ENCODE data around the gene GAD2.

Gene GAD2

GRCh38 chr10:26243351-26243720, 26.8 kb downstream of the GAD2 start:
- Histone ChIP-seq H3K4me2 (ENCODE audit: low read length) (no peak overlapping the region), H2BK120ac (ENCODE audit: low read depth, low read length) (no peak overlapping the region), H2BK5ac (ENCODE audit: low read length) (no peak overlapping the region), H3K18ac (ENCODE audit: low read length) (no peak overlapping the region), H3K79me2 (ENCODE audit: control insufficient read depth, insufficient read depth, low read length) (no peaks in the 10 kb centered on the region), H2AK5ac (ENCODE audit: low read length) (no peak overlapping the region), H3K27ac (ENCODE audit: low read depth, low read length) (no peak overlapping the region), H4K5ac (ENCODE audit: low read length) (no peak overlapping the region), H3K9ac (ENCODE audit: low read length) (no peak overlapping the region), H3K79me1 (ENCODE audit: low read length) (no peaks in the 10 kb centered on the region), H3K56ac (ENCODE audit: low read length) (no peak overlapping the region), H3K27me3 (ENCODE audit: insufficient read depth, low read length, poor library complexity) (no peaks in the 10 kb centered on the region), H3K36me3 (ENCODE audit: control insufficient read depth, insufficient read depth, low read length) (no peaks in the 10 kb centered on the region), H3K4me3 (ENCODE audit: low read length) (no peak overlapping the region), H4K8ac (ENCODE audit: low read depth, low read length) (no peak overlapping the region), H3K4me1 (ENCODE audit: control insufficient read depth, low read depth, low read length) (peaks cover 5% of the 10 kb centered on the region), H3K23ac (ENCODE audit: low read length) (no peak overlapping the region), H2BK15ac (replicated peaks; ENCODE audit: low read depth) (no peak overlapping the region), H3K4ac (ENCODE audit: low read depth, low read length) (no peak overlapping the region)
- WGBS (ENCODE audit: extremely low coverage, insufficient coverage, low lambda C conversion rate), result no CpG with 5 or more reads among the region's 5 CpGs
- DNase-seq, result no peak

GRCh38 chr10:26249681-26250080, 33.1 kb downstream of the GAD2 start:
- DNase-seq, result no peak
- WGBS (ENCODE audit: extremely low coverage, insufficient coverage, low lambda C conversion rate), result no CpG with 5 or more reads among the region's 6 CpGs
- H3K27me3 ChIP-seq (ENCODE audit: insufficient read depth, low read length, poor library complexity), result no peaks in the 10 kb centered on the region
- H3K79me2 ChIP-seq (ENCODE audit: control insufficient read depth, insufficient read depth, low read length), result no peaks in the 10 kb centered on the region
- H2BK5ac ChIP-seq (ENCODE audit: low read length), result no peak overlapping the region
- peaks cover 5% of the 10 kb centered on the region for H3K4me1 ChIP-seq (ENCODE audit: control insufficient read depth, low read depth, low read length)
- no peak overlapping the region for H3K23ac ChIP-seq (ENCODE audit: low read length)
- no peak overlapping the region for H2BK15ac ChIP-seq (replicated peaks; ENCODE audit: low read depth)
- no peak overlapping the region for H3K27ac ChIP-seq (ENCODE audit: low read depth, low read length)
- no peak overlapping the region for H3K4me3 ChIP-seq (ENCODE audit: low read length)
- H3K56ac ChIP-seq (ENCODE audit: low read length), result no peak overlapping the region
- no peaks in the 10 kb centered on the region for H3K36me3 ChIP-seq (ENCODE audit: control insufficient read depth, insufficient read depth, low read length)
- H3K18ac ChIP-seq (ENCODE audit: low read length), result no peak overlapping the region
- H3K79me1 ChIP-seq (ENCODE audit: low read length), result no peaks in the 10 kb centered on the region
- H3K4ac ChIP-seq (ENCODE audit: low read depth, low read length), result no peak overlapping the region
- H4K5ac ChIP-seq (ENCODE audit: low read length), result no peak overlapping the region
- no peak overlapping the region for H3K9ac ChIP-seq (ENCODE audit: low read length)
- H4K8ac ChIP-seq (ENCODE audit: low read depth, low read length), result no peak overlapping the region
- no peak overlapping the region for H2BK120ac ChIP-seq (ENCODE audit: low read depth, low read length)
- H3K4me2 ChIP-seq (ENCODE audit: low read length), result no peak overlapping the region
- no peak overlapping the region for H2AK5ac ChIP-seq (ENCODE audit: low read length)

GRCh38 chr10:26251925-26252324, 35.4 kb downstream of the GAD2 start:
- no peaks in the 10 kb centered on the region for H3K79me2 ChIP-seq (ENCODE audit: control insufficient read depth, insufficient read depth, low read length)
- DNase-seq, result no peak
- H3K4me3 ChIP-seq (ENCODE audit: low read length), result no peak overlapping the region
- H3K4me2 ChIP-seq (ENCODE audit: low read length), result no peak overlapping the region
- H3K27me3 ChIP-seq (ENCODE audit: insufficient read depth, low read length, poor library complexity), result no peaks in the 10 kb centered on the region
- no peak overlapping the region for H3K56ac ChIP-seq (ENCODE audit: low read length)
- H2BK120ac ChIP-seq (ENCODE audit: low read depth, low read length), result no peak overlapping the region
- no peak overlapping the region for H2AK5ac ChIP-seq (ENCODE audit: low read length)
- peaks cover 5% of the 10 kb centered on the region for H3K4me1 ChIP-seq (ENCODE audit: control insufficient read depth, low read depth, low read length)
- H3K4ac ChIP-seq (ENCODE audit: low read depth, low read length), result no peak overlapping the region
- WGBS (ENCODE audit: extremely low coverage, insufficient coverage, low lambda C conversion rate), result no CpG with 5 or more reads among the region's 6 CpGs
- H3K27ac ChIP-seq (ENCODE audit: low read depth, low read length), result no peak overlapping the region
- H3K36me3 ChIP-seq (ENCODE audit: control insufficient read depth, insufficient read depth, low read length), result no peaks in the 10 kb centered on the region
- H2BK15ac ChIP-seq (replicated peaks; ENCODE audit: low read depth), result no peak overlapping the region
- H3K23ac ChIP-seq (ENCODE audit: low read length), result no peak overlapping the region
- no peak overlapping the region for H3K9ac ChIP-seq (ENCODE audit: low read length)
- no peaks in the 10 kb centered on the region for H3K79me1 ChIP-seq (ENCODE audit: low read length)
- no peak overlapping the region for H2BK5ac ChIP-seq (ENCODE audit: low read length)
- no peak overlapping the region for H3K18ac ChIP-seq (ENCODE audit: low read length)
- no peak overlapping the region for H4K5ac ChIP-seq (ENCODE audit: low read length)
- H4K8ac ChIP-seq (ENCODE audit: low read depth, low read length), result no peak overlapping the region

DNA sequence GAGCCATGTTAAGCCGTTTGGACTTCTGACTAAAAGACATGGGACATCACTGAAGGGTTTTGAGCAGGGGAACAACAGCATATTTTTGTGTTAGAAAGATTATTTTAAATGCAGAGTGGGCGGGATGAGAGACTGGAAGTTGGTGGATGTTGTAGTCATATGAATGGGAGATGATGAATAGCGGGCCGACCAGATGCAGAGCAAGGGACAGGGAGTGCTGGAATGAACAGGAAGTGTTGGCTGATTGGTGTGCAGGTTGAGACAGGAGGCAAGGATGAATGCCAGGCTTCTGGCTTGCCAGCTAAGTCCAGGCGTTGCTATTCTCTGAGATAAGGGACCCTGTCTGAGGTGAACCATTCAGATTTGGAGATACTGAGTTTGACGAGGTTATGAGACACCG, 38.0 kb downstream of the GAD2 start:
- H2BK15ac ChIP-seq (replicated peaks; ENCODE audit: low read depth), result no peak overlapping the region
- H3K4me1 ChIP-seq (ENCODE audit: control insufficient read depth, low read depth, low read length), result no peaks in the 10 kb centered on the region
- WGBS (ENCODE audit: extremely low coverage, insufficient coverage, low lambda C conversion rate), result no CpG with 5 or more reads among the region's 7 CpGs
- no peak overlapping the region for H3K27ac ChIP-seq (ENCODE audit: low read depth, low read length)
- no peak overlapping the region for H3K9ac ChIP-seq (ENCODE audit: low read length)
- H3K4me3 ChIP-seq (ENCODE audit: low read length), result no peak overlapping the region
- no peaks in the 10 kb centered on the region for H3K36me3 ChIP-seq (ENCODE audit: control insufficient read depth, insufficient read depth, low read length)
- no peak overlapping the region for H3K18ac ChIP-seq (ENCODE audit: low read length)
- DNase-seq, result no peak
- no peak overlapping the region for H4K5ac ChIP-seq (ENCODE audit: low read length)
- no peak overlapping the region for H2BK5ac ChIP-seq (ENCODE audit: low read length)
- no peaks in the 10 kb centered on the region for H3K79me1 ChIP-seq (ENCODE audit: low read length)
- H3K4me2 ChIP-seq (ENCODE audit: low read length), result no peak overlapping the region
- no peak overlapping the region for H3K56ac ChIP-seq (ENCODE audit: low read length)
- H3K79me2 ChIP-seq (ENCODE audit: control insufficient read depth, insufficient read depth, low read length), result no peaks in the 10 kb centered on the region
- no peak overlapping the region for H2BK120ac ChIP-seq (ENCODE audit: low read depth, low read length)
- H4K8ac ChIP-seq (ENCODE audit: low read depth, low read length), result no peak overlapping the region
- no peak overlapping the region for H3K23ac ChIP-seq (ENCODE audit: low read length)
- no peak overlapping the region for H2AK5ac ChIP-seq (ENCODE audit: low read length)
- H3K4ac ChIP-seq (ENCODE audit: low read depth, low read length), result no peak overlapping the region
- H3K27me3 ChIP-seq (ENCODE audit: insufficient read depth, low read length, poor library complexity), result no peaks in the 10 kb centered on the region

- H3K36me3 ChIP-seq (ENCODE audit: control insufficient read depth, insufficient read depth, low read length), result no peaks in the 10 kb centered on the region
- H3K27ac ChIP-seq (ENCODE audit: low read depth, low read length), result no peak overlapping the region
- DNase-seq, result no peak
- H4K5ac ChIP-seq (ENCODE audit: low read length), result no peak overlapping the region
- H3K23ac ChIP-seq (ENCODE audit: low read length), result no peak overlapping the region
- no peaks in the 10 kb centered on the region for H3K27me3 ChIP-seq (ENCODE audit: insufficient read depth, low read length, poor library complexity)
- H2BK15ac ChIP-seq (replicated peaks; ENCODE audit: low read depth), result no peak overlapping the region
- no peak overlapping the region for H2BK5ac ChIP-seq (ENCODE audit: low read length)
- no peak overlapping the region for H3K4me2 ChIP-seq (ENCODE audit: low read length)
- H3K18ac ChIP-seq (ENCODE audit: low read length), result no peak overlapping the region
- no peak overlapping the region for H2AK5ac ChIP-seq (ENCODE audit: low read length)
- H3K4ac ChIP-seq (ENCODE audit: low read depth, low read length), result no peak overlapping the region
- WGBS (ENCODE audit: extremely low coverage, insufficient coverage, low lambda C conversion rate), result no CpG with 5 or more reads among the region's 1 CpG
- no peak overlapping the region for H3K56ac ChIP-seq (ENCODE audit: low read length)
- H3K4me3 ChIP-seq (ENCODE audit: low read length), result no peak overlapping the region
- no peak overlapping the region for H2BK120ac ChIP-seq (ENCODE audit: low read depth, low read length)
- H3K79me1 ChIP-seq (ENCODE audit: low read length), result no peaks in the 10 kb centered on the region
- H3K9ac ChIP-seq (ENCODE audit: low read length), result no peak overlapping the region
- no peaks in the 10 kb centered on the region for H3K4me1 ChIP-seq (ENCODE audit: control insufficient read depth, low read depth, low read length)
- no peaks in the 10 kb centered on the region for H3K79me2 ChIP-seq (ENCODE audit: control insufficient read depth, insufficient read depth, low read length)
- no peak overlapping the region for H4K8ac ChIP-seq (ENCODE audit: low read depth, low read length)
These were observed 42.8 kb downstream of the GAD2 start for GRCh38 chr10:26259341-26259740.

DNA sequence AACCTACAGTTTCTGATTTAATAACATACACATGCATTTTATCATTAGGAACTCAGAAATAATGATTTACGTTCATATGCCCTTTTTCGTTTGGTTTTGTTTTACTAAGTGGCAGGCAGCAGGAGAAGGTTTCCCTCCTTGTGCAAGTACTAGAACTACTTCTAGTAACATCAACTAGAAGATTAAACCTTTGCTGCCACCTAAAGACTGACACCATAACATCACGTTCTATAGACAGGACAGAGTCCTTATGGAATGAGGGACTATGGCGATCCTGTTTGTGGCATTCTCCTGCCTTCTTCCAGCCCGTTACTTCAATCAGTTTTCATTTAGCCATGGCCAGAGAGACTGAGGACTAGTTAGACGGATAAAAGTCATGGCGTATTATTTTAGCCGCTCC, 53.2 kb downstream of the GAD2 start:
- H4K8ac ChIP-seq (ENCODE audit: low read depth, low read length), result no peak overlapping the region
- H4K5ac ChIP-seq (ENCODE audit: low read length), result no peak overlapping the region
- no peaks in the 10 kb centered on the region for H3K36me3 ChIP-seq (ENCODE audit: control insufficient read depth, insufficient read depth, low read length)
- H3K79me1 ChIP-seq (ENCODE audit: low read length), result no peaks in the 10 kb centered on the region
- no peaks in the 10 kb centered on the region for H3K4me1 ChIP-seq (ENCODE audit: control insufficient read depth, low read depth, low read length)
- H3K27me3 ChIP-seq (ENCODE audit: insufficient read depth, low read length, poor library complexity), result no peaks in the 10 kb centered on the region
- H3K18ac ChIP-seq (ENCODE audit: low read length), result no peak overlapping the region
- no peak overlapping the region for H3K4ac ChIP-seq (ENCODE audit: low read depth, low read length)
- H3K4me3 ChIP-seq (ENCODE audit: low read length), result no peak overlapping the region
- H3K56ac ChIP-seq (ENCODE audit: low read length), result no peak overlapping the region
- H3K23ac ChIP-seq (ENCODE audit: low read length), result no peak overlapping the region
- no peak overlapping the region for H3K9ac ChIP-seq (ENCODE audit: low read length)
- H2AK5ac ChIP-seq (ENCODE audit: low read length), result no peak overlapping the region
- H2BK15ac ChIP-seq (replicated peaks; ENCODE audit: low read depth), result no peak overlapping the region
- H3K27ac ChIP-seq (ENCODE audit: low read depth, low read length), result no peak overlapping the region
- no peak overlapping the region for H3K4me2 ChIP-seq (ENCODE audit: low read length)
- H2BK5ac ChIP-seq (ENCODE audit: low read length), result no peak overlapping the region
- peak; percentile 85 for DNase-seq
- no peaks in the 10 kb centered on the region for H3K79me2 ChIP-seq (ENCODE audit: control insufficient read depth, insufficient read depth, low read length)
- H2BK120ac ChIP-seq (ENCODE audit: low read depth, low read length), result no peak overlapping the region
- no CpG with 5 or more reads among the region's 8 CpGs for WGBS (ENCODE audit: extremely low coverage, insufficient coverage, low lambda C conversion rate)
